Keratinocyte (primary cell): ENCODE measurements around the gene KLF11.

Experiments used
- EZH2 ChIP-seq: IDR thresholded peaks from one replicate; pipeline ENCODE4 v1.6.1; 2012; ENCODE audit warnings: inconsistent platforms, mild to moderate bottlenecking, low read length, moderate library complexity
- TF ChIP-seq, protein P1 (sequence below), 3 experiments: IDR thresholded peaks in 1 of 3; conservative IDR thresholded peaks in 1 of 3; optimal IDR thresholded peaks in 1 of 3; 2 replicates in 2 of 3; 3 replicates in 1 of 3; pipeline versions ENCODE3 to v1.5.1; 2011; ENCODE audit warnings: low read length in 3 of 3, mild to moderate bottlenecking in 3 of 3, moderate library complexity in 2 of 3, control low read depth in 1 of 3, inconsistent platforms in 1 of 3; ENCODE audit not compliant: insufficient read depth in 2 of 3; ENCODE audit errors: extremely low read depth in 1 of 3

DNA sequence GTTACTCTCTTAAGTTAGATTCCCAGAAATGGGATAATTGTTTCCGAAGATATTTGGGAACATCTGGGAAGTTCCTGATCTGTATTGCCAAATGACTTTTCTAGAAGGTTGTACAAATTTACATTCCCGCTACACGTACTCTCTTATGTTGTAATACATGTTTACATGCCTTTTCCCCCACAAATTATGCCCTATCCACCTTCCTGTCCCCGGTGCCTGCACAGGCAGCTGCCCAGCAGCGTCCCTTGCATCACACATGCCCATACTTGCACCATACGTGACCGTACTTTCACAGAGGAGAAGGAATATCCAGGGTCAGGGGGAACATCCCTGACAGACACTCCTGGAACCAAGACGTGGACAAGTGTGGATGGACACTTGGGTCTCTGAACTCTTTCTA, 24.2 kb upstream of the KLF11 start:
- TF ChIP-seq, protein P1, sequence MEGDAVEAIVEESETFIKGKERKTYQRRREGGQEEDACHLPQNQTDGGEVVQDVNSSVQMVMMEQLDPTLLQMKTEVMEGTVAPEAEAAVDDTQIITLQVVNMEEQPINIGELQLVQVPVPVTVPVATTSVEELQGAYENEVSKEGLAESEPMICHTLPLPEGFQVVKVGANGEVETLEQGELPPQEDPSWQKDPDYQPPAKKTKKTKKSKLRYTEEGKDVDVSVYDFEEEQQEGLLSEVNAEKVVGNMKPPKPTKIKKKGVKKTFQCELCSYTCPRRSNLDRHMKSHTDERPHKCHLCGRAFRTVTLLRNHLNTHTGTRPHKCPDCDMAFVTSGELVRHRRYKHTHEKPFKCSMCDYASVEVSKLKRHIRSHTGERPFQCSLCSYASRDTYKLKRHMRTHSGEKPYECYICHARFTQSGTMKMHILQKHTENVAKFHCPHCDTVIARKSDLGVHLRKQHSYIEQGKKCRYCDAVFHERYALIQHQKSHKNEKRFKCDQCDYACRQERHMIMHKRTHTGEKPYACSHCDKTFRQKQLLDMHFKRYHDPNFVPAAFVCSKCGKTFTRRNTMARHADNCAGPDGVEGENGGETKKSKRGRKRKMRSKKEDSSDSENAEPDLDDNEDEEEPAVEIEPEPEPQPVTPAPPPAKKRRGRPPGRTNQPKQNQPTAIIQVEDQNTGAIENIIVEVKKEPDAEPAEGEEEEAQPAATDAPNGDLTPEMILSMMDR (optimal IDR thresholded peaks at IDR 0.05 in 1 of 3, IDR thresholded peaks at IDR 0.05 in 1 of 3, conservative IDR thresholded peaks at IDR 0.05 in 1 of 3; ENCODE audit: extremely low read depth in 1 of 3, insufficient read depth in 2 of 3, low read length in 3 of 3): no peak
- TF ChIP-seq EZH2: no peak
